PC-9 (cell line): ENCODE data around the gene SLC30A1. TPM values are rescaled to one million over a fixed set of nuclear protein-coding genes. Genes with fewer than 3 reads are reported as not detected.

Experiments used
- BruUV-seq: library from RNA; stranded (reverse); fragments of 400-500 nt; replicated peaks from 2 replicates; lab custom pipeline; 2021; lab: Mats Ljungman, UMichigan
- CTCF ChIA-PET: fragments of 300-600 bp; sonication (Branson Sonifier 250); formaldehyde crosslinking; loops from one replicate; lab custom pipeline; 2022; ENCODE audit warnings: antibody characterized with exemption; lab: Charles Lee
- POLR2A ChIA-PET: fragments of 300-600 bp; sonication (Branson Sonifier 250); formaldehyde crosslinking; loops from one replicate; lab custom pipeline; 2022; ENCODE audit warnings: antibody characterized with exemption; ENCODE audit not compliant: unreplicated experiment; lab: Charles Lee
- DNase-seq, 2 experiments: peaks; one replicate each; pipeline versions ENCODE4 v3.0.0 to v3.0.0-alpha.2; 2015 to 2022; ENCODE audit warnings: mixed read lengths in 1 of 2
- H2AFZ ChIP-seq: fragments of 200-600 bp; sonication (generic); 2 replicates; pipeline ENCODE4 v1.8.1; 2017; ENCODE audit warnings: antibody characterized with exemption
- H3F3A ChIP-seq: fragments of 200-600 bp; sonication (generic); 2 replicates; pipeline ENCODE4 v1.8.1; 2017; ENCODE audit warnings: antibody characterized with exemption, mild to moderate bottlenecking, low read depth; ENCODE audit not compliant: insufficient read depth
- H3K27ac ChIP-seq: fragments of 200-600 bp; sonication (generic); 2 replicates; pipeline ENCODE4 v1.6.1; 2016; ENCODE audit warnings: mixed run types
- H3K27me3 ChIP-seq: fragments of 200-600 bp; sonication (generic); 2 replicates; pipeline ENCODE4 v1.6.1; 2016; ENCODE audit warnings: low read depth, mixed run types; ENCODE audit not compliant: insufficient read depth
- H3K36me3 ChIP-seq: fragments of 200-600 bp; sonication (generic); 2 replicates; pipeline ENCODE4 v1.6.1; 2016; ENCODE audit warnings: low read depth, mixed run types
- H3K4me1 ChIP-seq: fragments of 200-600 bp; sonication (generic); replicated peaks from 2 replicates; pipeline ENCODE4 v1.6.1; 2016; ENCODE audit warnings: mixed run types; ENCODE audit not compliant: insufficient read depth
- H3K4me2 ChIP-seq: fragments of 200-600 bp; sonication (generic); 2 replicates; pipeline ENCODE4 v1.6.1; 2017; ENCODE audit warnings: mixed run types
- H3K4me3 ChIP-seq: fragments of 200-600 bp; sonication (generic); 2 replicates; pipeline ENCODE4 v1.6.1; 2016; ENCODE audit warnings: mixed run types
- H3K79me2 ChIP-seq: fragments of 200-600 bp; sonication (generic); 2 replicates; pipeline ENCODE4 v1.6.1; 2017; ENCODE audit warnings: low read depth, mixed run types
- H3K9me2 ChIP-seq: fragments of 200-600 bp; sonication (generic); 2 replicates; pipeline ENCODE4 v1.8.1; 2017; ENCODE audit warnings: mild to moderate bottlenecking; ENCODE audit not compliant: insufficient read depth
- H3K9me3 ChIP-seq: fragments of 200-600 bp; sonication (generic); 2 replicates; pipeline ENCODE4 v1.8.1; 2016; ENCODE audit warnings: low read depth; ENCODE audit not compliant: insufficient read depth
- H4K20me1 ChIP-seq: fragments of 200-600 bp; sonication (generic); 2 replicates; pipeline ENCODE4 v1.8.1; 2017; ENCODE audit not compliant: insufficient read depth
- CTCF ChIP-seq: fragments of 200-600 bp; sonication (generic); conservative IDR thresholded peaks from 2 replicates; pipeline ENCODE4 v1.6.1; 2017; ENCODE audit warnings: mixed run types, antibody characterized with exemption, mild to moderate bottlenecking, moderate library complexity
- EZH2 ChIP-seq: fragments of 200-600 bp; sonication (generic); IDR thresholded peaks from 2 replicates; pipeline ENCODE4 v1.8.0; 2017; ENCODE audit warnings: antibody characterized with exemption, low read depth
- intact Hi-C: fragments of 100-400 bp; cut with micrococcal nuclease; formaldehyde crosslinking; loops from one replicate; pipeline ENCODE4 v1.10.0; 2022; ENCODE audit not compliant: unreplicated experiment
- total RNA-seq: library from RNA; stranded (reverse); gene quantifications from 2 replicates; pipeline ENCODE4 v1.2.3, GENCODE V29; 2021

The SLC30A1 gene
- total RNA-seq, 1 experiment from 2014 or later, result 27.6 TPM

- peak overlapping the region; percentile 62 for H3K4me3 ChIP-seq
- H3K9me3 ChIP-seq, result no peaks in the 10 kb centered on the region
- no peaks in the 10 kb centered on the region for H3K27me3 ChIP-seq
- H3K4me1 ChIP-seq, result peaks cover 56% of the 10 kb centered on the region
- H3K79me2 ChIP-seq, result peaks cover 42% of the 10 kb centered on the region
- DNase-seq, result peak in 1 of 2 experiments; percentile 82
- H3K9me2 ChIP-seq, result no peaks in the 10 kb centered on the region
- H3K27ac ChIP-seq, result peak overlapping the region; percentile 84
- TF ChIP-seq CTCF (no peak), EZH2 (no peak)
- H3K4me2 ChIP-seq, result peak overlapping the region; percentile 85
- POLR2A ChIA-PET, result no interaction called here
- H3K36me3 ChIP-seq, result 0 out of 2 replicates have a peak, but pooled peaks cover 5% of the 10 kb centered on the region
- CTCF ChIA-PET, result interaction anchor here (0.7 kb wide), 1 partner anchor 61 kb away, joined by 3 read pairs; no protein-coding TSS in a partner anchor
- H3F3A ChIP-seq, result peaks cover 45% of the 10 kb centered on the region
- intact Hi-C loops, result loop anchor here (1.0 to 2.0 kb wide), 3 partner anchors 11 to 39 kb away; partner anchors contain the start of gene SLC30A1
- BruUV-seq, result no TSS peak
- no peak overlapping the region for H2AFZ ChIP-seq
- H4K20me1 ChIP-seq, result no peaks in the 10 kb centered on the region
Measured at GRCh38 chr1:211603713-211604112, 24.8 kb upstream of the SLC30A1 start.

DNA sequence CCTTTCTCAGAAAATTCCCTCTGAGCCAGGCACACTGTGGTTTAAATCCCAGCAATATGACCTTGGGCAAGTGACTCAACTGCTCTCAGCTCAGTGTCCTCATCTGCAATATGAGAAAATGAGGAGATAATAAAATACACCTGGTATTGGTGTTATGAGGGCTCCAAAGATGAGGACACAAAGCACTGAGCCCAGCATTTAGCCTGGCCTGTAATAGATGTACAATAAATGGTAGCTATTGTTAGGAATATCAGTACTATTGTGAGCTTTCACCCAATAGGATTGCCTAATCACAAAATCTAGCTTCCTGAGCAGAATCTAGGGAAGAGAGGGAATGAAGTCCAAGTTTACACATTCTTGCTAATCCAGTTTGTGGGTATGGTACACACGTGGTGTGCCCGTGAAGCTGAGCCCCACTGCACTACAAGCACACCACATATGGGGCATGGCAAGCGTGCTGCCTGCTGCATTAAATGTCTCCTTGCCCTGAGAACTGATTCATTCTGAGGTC lies 24.3 kb upstream of the SLC30A1 start:
- H3F3A ChIP-seq, result peaks cover 45% of the 10 kb centered on the region
- H2AFZ ChIP-seq, result no peak overlapping the region
- no peaks in the 10 kb centered on the region for H4K20me1 ChIP-seq
- H3K27ac ChIP-seq, result peak overlapping the region; percentile 84
- no peaks in the 10 kb centered on the region for H3K27me3 ChIP-seq
- peak in 1 of 2 experiments; percentile 33 for DNase-seq
- peaks cover 56% of the 10 kb centered on the region for H3K4me1 ChIP-seq
- intact Hi-C loops, result loop anchor here (1.0 to 2.0 kb wide), 3 partner anchors 11 to 40 kb away; partner anchors contain the start of gene SLC30A1
- TF ChIP-seq EZH2, result no peak
- no peak for TF ChIP-seq CTCF
- 0 out of 2 replicates have a peak, but pooled peaks cover 5% of the 10 kb centered on the region for H3K36me3 ChIP-seq
- H3K4me2 ChIP-seq, result peak overlapping the region; percentile 85
- no TSS peak for BruUV-seq
- H3K9me3 ChIP-seq, result no peaks in the 10 kb centered on the region
- CTCF ChIA-PET, result interaction anchor here (0.6 to 1.2 kb wide), 3 partner anchors 29 to 86 kb away, joined by 3 to 5 read pairs (median 3); no protein-coding TSS in a partner anchor
- peak overlapping the region; percentile 62 for H3K4me3 ChIP-seq
- H3K79me2 ChIP-seq, result peaks cover 42% of the 10 kb centered on the region
- no peaks in the 10 kb centered on the region for H3K9me2 ChIP-seq
- POLR2A ChIA-PET, result no interaction called here

DNA sequence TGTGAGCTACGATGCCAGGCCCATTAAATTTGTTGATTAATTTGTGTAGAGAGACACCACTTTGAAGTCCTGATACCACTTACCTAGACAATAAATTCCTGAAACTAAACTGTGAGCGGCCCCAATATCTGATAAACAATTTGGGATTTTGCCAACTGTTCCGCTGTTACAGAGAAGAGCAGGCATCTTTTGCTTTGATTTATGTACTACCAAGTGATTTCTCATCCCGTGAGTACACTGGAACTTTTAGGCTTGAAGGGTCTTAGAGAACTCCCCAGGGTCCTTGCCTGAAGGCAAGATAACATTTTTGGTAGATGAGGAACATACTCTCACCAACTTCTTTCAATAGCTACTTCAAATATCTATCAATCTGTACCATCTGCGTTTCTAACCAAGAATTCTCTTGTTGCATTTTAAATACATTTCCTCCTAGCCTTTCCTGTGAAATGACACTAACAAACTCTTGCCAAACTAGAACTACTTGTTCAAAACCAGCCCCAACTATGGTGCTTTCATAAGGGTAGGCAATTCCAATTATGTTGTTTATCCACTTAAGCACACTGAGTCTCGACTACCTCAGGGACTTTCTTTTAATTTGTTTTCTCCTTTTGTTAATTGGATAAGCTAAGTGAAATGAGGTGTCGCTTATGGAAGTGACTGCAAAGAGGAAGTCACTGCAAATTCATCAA lies 23.2 kb upstream of the SLC30A1 start:
- no peaks in the 10 kb centered on the region for H3K9me3 ChIP-seq
- H3K79me2 ChIP-seq, result peaks cover 42% of the 10 kb centered on the region
- DNase-seq, result peak in 1 of 2 experiments; percentile 90
- intact Hi-C loops, result loop anchor here (2.0 kb wide), 1 partner anchor 41 kb away; no protein-coding TSS in a partner anchor
- peak overlapping the region; percentile 62; the same call in 1 of the 2 replicates for H3K4me3 ChIP-seq
- H3F3A ChIP-seq, result peaks cover 45% of the 10 kb centered on the region
- H3K4me1 ChIP-seq, result peaks cover 49% of the 10 kb centered on the region
- H2AFZ ChIP-seq, result 0 out of 2 replicates have a peak overlapping the region, but pooled peaks have one; percentile 13
- BruUV-seq, result no TSS peak
- H3K27me3 ChIP-seq, result no peaks in the 10 kb centered on the region
- no peaks in the 10 kb centered on the region for H4K20me1 ChIP-seq
- ChIA-PET CTCF (interaction anchor here (0.6 to 1.2 kb wide), 3 partner anchors 10 to 85 kb away, joined by 3 to 8 read pairs (median 3); no protein-coding TSS in a partner anchor), POLR2A (interaction anchor here (0.6 kb wide), 1 partner anchor 50 kb away, joined by 5 read pairs; no protein-coding TSS in a partner anchor)
- TF ChIP-seq EZH2 (no peak), CTCF (no peak)
- H3K27ac ChIP-seq, result peak overlapping the region; percentile 84
- H3K4me2 ChIP-seq, result peak overlapping the region; percentile 85
- no peaks in the 10 kb centered on the region for H3K9me2 ChIP-seq
- 0 out of 2 replicates have a peak, but pooled peaks cover 5% of the 10 kb centered on the region for H3K36me3 ChIP-seq
